Stimulated activated CD4-positive, alpha-beta T cell treated with anti-CD3 and anti-CD28 coated beads, TNF-alpha, amount 100 ng/mL, for 24 hours (primary cell): ENCODE results near the gene CEP135.
"Not testable (repeated sequence)": the region's sequence is repeated elsewhere in the genome, so short reads cannot be mapped to it uniquely, and the experiment has no call there.

Source experiments
- DNase-seq, 3 experiments: peaks; one replicate each; pipeline ENCODE4 v3.0.0-alpha.2; 2020; ENCODE audit warnings: low read depth in 3 of 3

Gene CEP135, protein sequence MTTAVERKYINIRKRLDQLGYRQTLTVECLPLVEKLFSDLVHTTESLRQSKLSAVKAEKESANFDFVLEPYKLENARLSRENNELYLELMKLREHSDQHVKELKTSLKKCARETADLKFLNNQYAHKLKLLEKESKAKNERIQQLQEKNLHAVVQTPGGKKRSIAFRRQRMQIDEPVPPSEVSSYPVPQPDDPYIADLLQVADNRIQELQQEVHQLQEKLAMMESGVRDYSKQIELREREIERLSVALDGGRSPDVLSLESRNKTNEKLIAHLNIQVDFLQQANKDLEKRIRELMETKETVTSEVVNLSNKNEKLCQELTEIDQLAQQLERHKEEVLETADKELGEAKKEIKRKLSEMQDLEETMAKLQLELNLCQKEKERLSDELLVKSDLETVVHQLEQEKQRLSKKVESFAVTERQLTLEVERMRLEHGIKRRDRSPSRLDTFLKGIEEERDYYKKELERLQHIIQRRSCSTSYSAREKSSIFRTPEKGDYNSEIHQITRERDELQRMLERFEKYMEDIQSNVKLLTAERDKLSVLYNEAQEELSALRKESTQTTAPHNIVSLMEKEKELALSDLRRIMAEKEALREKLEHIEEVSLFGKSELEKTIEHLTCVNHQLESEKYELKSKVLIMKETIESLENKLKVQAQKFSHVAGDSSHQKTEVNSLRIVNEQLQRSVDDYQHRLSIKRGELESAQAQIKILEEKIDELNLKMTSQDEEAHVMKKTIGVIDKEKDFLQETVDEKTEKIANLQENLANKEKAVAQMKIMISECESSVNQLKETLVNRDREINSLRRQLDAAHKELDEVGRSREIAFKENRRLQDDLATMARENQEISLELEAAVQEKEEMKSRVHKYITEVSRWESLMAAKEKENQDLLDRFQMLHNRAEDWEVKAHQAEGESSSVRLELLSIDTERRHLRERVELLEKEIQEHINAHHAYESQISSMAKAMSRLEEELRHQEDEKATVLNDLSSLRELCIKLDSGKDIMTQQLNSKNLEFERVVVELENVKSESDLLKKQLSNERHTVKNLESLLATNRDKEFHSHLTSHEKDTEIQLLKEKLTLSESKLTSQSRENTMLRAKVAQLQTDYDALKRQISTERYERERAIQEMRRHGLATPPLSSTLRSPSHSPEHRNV

DNA sequence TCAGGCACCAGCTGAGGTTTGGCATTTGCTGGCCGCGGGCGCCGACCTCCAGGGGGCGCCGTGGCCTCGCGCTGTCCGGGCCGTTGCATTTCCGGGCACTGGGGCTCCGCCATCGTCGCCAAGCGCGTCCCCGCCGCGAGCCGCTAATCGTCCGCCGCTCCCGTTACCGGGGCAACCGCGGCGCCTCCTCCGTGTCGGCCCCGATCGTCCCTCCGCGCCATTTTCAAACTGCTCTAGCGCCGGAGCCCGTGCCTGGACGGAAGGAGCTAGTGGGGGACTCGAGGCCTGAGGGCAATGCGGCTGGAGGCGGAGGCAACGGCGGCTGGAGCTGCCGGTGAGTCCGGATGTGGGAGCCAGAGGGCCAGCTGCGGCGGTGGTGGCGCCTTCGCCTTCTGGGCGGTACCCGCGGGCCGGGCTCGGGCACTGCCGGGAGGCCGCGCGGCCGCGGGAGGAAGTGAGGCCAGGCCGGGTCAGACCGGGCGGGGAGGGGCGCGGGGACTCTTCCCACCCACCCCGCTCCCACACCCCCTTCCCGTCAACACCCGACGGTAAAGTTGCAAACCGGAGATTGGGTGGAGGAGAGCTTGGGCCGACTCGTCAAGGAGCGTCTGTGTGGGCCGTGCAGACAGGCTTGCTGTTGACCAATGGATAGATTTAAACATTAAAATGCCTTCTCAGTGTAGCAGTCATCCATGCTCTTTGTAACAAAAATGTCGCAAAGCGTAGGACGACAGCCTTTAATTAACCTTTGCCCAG, at the start of gene CEP135:
Gene CEP135 (plus strand): TSS at position 220 of the 756 bp plus-strand sequence. CDS start 3,186 bp downstream, outside the sequence.
- peak; percentile 82 to 90 (median 85) for DNase-seq

DNA sequence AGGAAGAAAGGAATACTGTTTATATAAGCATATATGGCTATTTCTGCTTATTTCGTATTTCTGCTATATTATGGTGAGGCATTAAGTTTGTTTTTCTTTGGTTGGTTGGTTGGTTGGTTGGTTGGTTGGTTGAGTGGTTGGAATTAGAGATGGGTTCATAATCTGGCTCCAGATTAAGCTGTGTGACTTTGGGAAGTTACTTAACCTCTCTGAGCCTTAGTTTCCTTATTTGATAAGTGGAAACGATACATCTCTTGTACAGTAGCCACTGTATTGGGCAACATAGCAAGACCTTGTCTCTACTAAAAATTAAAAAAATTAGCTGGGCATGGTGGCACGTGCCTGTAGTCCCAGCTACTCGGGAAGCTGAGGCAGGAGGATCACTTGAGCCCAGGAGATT, 46.1 kb upstream of the CEP135 start:
- no peak for DNase-seq

DNA sequence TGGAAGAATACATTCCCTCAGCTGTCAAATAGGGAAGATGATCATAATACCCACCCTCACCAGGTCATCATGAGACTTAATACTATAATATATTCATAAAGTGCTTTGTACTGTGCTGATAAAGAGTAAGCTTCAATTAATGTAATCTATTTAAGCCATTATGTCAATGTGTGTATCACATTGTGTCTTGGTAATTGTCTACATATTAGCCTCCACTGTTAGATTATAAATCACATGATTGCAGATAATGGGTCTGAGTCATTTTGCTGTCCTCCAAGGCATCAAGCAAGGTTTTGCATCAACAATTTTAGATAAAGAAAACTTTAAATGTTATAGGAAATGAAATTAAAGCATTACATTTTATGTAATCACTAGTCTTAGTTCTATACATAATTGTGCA, 45.2 kb upstream of the CEP135 start:
- DNase-seq: no peak

DNA sequence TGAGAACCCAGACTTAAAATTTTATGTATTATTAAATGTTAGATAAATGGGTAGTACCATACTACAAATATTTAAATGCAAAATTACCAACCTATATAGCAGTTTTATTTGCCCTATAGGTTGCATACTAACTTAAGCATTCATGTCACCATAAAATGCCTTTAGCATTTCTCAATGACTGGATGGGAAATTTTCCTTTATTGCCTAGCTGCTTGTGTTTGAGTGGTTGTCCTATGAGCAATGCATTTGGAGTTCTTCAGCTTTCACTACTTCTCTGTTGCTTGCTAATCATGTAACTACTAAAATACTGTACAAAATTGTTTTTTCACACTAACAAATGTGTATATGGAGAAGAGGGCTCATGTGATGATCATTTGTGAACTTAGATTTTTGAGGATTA, 44.2 kb upstream of the CEP135 start:
- DNase-seq: no peak

DNA sequence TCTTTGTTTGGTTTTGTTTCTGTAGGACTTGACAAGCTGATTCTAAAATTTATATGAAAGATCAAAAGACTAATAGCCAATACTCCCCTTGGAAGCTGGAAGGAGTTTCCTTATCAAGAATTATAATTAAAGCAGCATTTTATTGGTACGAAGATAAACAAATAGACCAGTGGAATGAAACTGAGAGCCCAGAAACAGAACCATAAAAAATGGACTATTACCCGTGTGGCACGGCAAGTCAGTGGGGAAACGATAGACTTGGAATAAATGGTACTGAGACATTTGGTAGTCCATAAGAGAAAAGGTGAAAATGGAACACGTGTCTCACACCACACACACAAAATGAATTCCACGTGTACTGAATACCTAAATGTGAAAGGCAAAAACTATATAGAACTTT, 42.4 kb upstream of the CEP135 start:
- DNase-seq: no peak

DNA sequence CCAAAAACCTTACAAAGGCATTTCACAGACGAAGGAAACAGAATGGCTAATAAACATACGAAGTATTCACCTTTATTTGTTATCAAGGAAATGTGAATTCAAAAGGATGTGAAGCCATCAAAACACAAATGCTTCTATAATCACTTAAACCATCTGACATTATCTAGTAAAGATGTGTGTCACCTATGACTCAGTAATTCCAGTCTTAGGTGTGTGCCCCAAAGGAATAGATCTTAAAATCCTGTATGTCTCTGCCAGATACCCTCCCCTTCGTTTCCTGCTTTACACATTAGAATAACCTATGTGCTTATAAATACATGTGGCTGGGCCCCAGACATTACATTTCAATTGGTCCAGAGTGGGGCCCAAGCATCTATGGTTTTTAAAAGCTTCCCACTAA, 41.8 kb upstream of the CEP135 start:
- no peak for DNase-seq

DNA sequence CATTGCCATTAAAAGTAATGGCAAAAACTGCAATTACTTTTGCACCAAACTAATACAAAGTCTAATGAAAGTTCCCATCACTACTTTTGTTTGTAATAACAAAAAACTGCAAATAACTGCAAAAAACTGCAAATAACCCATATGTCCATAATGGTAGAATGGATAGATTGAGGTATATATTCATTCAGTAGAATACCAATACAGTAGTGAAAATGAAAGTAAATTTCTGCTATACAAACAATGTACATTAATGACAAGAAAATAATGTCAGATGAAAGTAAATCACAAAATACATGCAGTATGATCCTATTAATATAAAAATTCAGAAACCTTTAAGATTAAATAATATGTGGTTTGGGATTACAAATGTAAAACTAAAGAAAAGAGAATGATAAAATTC, 41.3 kb upstream of the CEP135 start:
- DNase-seq: no peak

DNA sequence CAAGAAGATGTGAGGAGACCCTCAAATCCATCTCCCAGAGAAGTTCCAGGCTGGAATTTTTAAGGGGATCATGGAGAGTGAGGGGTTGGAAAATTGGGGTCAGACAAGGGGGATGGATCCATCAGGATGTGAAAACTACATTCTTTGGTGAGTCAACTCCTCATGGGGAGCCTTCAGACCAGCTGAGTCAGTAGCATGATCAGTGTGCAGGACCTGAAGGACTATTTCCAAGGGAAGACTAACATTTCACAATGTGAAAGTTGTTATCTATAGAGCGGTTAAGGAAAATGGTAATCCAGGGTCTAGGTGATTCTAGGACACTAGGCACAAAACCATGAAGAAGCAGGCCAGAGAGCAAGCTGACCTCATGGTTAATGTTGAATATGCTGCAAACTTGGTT, 38.6 kb upstream of the CEP135 start:
- no peak for DNase-seq

DNA sequence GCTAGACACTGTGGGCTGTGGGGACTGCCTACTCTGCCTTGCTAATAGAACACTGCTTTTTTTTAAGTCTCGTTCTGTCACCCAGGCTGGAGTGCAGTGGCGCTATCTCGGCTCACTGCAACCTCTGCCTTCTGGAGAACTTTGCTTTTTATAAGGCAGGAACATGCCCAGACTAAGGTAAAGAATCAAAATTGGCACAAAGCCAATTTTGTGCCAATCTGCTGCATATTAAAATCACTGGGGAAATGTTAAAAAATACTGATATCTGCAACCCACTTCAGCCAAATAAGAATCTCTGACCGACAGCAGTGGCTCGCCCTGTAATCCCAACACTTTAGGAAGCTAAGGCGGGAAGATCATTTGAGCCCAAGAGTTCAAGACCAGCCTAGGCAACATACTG, 36.5 kb upstream of the CEP135 start:
- DNase-seq: no peak

DNA sequence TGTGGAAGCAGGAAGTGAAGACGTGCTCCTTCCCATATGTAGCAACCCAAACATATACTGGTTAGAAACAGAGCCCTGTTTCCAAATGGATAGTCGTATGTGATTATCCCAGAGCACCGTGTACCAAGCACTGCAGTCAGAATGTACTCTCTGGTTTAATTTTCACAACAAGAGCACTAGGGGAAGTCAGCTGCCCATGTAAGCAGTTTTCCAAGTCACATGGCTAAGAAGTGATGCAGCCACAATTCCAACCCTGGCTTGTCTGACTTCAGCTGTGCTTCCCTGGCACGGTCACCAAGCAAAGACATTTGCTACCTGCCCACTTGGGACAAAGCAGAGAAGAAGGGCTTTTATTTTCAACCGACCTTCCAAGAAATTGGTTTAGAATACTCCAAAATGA, 28.2 kb upstream of the CEP135 start:
- no peak for DNase-seq

DNA sequence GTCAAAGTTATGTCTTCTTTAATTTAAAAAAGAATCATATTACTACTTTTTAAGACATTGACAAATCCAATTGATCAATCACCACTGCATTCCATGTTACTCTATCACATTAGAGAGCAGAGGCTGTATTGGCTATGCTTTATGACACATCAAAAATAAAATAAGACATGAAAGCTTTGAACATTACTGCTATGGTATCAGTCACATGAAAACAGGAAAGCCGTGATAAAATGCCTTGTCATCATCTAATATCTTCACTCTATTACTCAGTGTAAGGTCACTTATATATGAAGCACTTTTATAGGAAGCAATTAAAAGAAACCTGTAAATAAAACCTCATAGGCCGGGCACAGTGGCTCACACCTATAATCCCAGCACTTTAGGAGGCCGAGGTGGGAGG, 27.7 kb upstream of the CEP135 start:
- no peak for DNase-seq

DNA sequence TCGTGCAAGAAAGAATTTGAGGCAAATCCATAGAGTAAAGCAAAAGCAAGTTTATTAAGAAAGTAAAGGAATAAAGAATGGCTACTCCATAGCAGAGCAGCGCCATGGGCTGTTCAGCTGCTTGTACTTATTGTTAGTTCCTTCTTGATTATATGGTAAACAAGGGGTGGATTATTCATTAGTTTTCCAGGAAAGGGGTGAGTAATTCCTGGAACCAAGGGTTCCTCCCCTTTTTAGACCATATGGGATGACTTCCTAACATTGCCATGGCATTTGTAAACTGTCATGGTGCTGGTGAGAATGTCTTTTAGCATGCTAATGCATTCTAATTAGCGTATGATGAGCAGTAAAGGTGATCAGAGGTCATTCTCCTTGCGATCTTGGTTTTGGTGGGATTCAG, 23.5 kb upstream of the CEP135 start:
- DNase-seq: no peak

DNA sequence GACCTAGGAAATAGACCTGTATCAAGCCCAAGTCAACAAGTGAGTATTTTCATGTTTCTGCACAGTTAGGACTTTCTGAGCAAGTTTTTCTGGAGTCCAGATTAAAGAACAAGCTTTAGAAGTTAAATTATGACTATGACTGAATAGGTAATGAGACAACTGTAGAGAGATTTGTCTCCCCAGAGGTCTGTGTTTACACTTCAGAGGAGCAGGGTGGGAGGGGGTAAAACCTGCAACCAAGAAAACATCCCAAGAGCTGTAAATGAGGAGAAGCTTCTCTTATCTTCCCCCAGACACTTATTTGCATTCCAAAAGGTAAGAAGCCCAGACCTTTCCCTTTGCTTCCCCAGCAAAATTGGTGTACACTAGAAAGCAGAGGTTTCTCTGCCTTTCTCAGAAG, 22.1 kb upstream of the CEP135 start:
- DNase-seq: no peak

DNA sequence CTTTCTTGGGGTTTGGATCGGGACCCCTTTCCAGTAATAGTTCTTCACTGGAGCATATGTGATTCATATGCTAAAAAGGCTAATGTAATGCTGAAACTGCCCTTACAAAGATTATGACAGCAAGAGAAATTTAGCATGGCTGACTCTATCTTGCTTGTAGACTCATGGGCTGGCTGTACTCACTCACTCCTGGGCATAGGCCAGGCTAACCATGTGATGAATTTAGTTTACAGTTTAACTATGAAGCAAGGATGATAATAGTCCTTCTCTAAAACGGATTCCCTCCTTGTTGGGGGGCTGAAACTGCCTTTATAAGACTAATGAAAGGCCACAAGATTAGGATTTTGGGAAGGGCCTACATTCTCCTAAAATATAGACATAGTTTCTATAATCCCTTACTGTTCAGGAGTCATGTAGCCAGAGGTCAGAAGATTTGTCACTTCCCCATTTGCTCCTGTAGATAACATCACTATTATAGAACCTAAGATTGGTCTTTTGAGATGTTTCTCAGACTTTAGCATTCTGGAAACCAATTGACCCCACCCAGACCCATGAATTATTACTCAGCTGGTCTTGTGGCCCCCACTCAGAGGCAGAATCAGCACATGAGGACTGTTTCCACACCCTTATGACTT, 20.8 kb upstream of the CEP135 start:
- no peak for DNase-seq

DNA sequence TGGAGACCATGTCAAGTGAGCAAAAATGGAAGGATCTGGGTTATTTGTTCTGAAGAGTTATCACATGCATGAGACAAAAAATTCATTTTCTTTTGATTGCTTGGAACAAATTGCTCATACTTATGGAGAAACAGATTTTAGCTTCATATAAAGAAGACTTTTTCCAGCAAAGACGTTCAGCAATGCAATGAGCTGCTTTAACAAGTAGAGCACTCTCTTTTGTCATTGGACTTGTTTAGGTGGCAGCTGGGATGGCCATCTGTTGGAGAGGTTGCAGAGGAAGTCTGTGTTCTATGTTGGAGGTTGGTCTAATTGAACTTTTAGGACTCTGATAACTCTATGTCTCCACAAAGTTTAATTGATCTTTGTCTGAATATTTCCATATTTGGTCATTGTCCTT, 19.9 kb upstream of the CEP135 start:
- no peak for DNase-seq

DNA sequence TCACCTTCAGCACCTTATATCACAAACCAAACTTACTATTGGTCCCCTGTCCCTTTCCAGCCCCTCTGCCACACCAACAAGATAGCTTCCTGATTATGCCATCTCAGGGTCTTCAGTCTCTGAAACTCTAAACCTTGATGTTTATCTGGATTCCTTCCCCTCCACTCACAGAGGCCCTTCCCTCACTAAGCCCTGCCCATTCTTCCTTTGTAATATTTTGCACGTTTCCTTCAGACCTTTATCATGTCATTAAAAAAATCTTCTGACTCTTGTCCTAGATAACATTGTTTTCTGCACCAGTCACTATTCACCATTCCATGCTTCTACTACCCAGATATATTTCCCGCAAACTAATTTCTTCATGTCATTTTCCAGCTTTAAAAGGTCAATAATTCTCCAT, 17.7 kb upstream of the CEP135 start:
- DNase-seq: no peak

DNA sequence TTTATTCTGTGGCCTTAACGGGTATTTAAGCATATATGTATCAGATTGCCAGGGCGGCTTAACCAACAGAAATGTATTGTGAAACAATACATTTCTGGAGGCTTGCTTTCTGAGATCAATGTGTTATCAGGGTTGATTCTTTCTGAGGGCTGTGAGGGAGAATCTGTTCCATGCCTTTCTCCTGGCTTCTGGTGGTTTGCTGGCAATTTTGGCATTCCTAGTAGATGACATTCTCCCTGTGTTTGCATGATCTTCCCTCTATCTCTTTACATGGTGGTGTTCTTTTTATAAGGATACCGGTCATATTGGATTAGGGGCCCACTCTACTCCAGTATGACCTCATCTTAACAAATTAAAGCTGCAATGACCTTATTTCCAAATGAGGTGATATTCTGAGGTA, 16.9 kb upstream of the CEP135 start:
- no peak for DNase-seq

DNA sequence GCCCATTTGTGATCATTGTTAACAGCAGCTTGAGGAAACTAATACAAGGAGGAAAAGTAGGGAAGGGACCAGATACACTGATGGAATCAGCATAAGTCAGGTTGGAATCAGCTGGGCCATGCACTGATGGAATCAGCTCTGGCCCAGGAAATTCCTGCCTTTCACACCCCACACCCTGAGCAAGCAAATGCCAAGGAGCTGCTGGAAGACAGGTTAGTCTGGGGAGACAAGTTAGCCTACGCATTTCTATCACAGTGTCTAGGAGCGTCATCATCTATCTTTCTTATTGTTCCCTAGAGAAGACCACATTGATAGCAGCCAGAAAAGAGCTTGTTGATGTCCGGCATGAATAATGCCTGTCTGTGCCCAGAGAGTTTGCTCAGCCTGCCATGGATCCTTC, 16.2 kb upstream of the CEP135 start:
- DNase-seq: no peak

DNA sequence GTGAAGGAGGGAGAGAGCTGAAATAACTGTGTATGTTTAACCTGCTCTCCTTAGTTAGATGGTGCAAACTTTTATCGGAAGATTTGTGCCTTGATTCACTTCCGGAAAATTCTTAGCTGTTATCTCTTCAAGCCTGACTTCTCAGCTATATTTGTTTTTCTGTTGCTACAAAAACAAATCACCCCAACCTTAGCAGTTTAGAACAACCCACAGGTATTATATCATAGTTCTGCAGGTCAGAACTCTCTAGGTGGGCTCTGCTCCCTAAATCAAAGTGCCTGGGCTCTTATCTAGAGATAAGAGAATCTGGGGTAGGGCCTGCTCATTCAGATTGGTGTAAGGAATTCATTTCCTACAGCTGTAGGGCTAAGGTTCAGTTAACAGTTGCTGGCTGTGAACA, 15.1 kb upstream of the CEP135 start:
- no peak for DNase-seq

DNA sequence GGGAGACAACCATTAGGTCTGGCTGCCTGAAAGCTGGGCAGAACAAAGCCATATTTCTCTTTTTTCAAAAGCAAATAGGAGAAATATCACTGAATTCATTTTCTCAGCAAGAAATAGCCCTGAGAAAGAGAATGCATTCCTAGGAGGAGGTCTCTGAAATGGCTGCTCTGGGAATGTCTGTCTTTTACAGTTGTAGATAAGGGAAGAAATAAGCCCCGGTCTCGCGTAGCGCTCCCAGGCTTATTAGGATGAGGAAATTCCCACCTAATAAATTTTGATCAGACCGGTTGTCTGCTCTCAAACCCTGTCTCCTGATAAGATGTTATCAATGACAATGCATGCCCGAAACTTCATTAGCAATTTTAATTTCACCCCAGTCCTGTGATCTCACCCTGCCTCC, 12.8 kb upstream of the CEP135 start:
- DNase-seq: not testable (repeated sequence)

DNA sequence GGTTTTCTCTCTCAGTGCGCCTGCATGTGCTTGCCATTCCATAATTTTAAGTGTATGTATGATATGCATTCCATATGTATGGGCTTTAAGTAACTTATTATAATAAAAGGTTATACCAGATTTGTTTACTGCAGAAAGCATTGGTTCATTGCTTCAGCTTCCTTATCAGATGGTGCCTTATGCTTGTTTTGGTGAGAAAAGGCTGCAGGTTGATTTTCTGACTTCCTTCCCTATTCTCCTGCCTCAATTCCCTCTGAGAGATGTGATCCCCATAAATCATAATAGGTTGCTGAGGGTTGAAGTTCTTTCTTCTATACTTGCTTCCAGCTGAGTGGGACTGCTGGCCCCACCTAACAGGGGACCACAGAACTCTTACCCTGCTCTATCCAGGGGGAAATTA, 10.3 kb upstream of the CEP135 start:
- no peak for DNase-seq
